Smooth muscle cell of the brain vasculature (primary cell): ENCODE results near the gene TXNRD3.
"Not testable (repeated sequence)": the region's sequence is repeated elsewhere in the genome, so short reads cannot be mapped to it uniquely, and the experiment has no call there.

ENCODE experiments used
- DNase-seq: peaks from one replicate; pipeline ENCODE4 v3.0.0-alpha.2; 2012; ENCODE audit warnings: low read depth, low spot score

The TXNRD3 gene

DNA sequence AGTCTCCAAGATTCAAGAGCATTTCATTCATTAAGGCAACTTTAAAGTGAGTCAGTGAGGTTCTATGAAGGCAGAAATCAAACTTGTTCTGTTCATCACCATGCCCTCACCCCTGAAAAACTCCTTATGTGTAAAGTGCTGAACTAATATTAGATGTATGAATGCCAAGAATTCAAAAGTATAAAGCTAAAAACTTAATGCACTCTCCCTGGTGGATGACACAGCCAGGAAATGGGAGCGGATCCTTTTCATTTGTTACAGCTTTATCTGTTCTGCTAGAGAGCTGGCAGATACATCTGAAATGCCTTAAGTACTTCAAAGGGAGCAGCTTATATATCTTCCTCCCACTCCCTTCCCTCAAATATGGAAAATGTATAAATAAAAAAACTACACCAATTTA, 8.2 kb downstream of the TXNRD3 start:
- no peak for DNase-seq

DNA sequence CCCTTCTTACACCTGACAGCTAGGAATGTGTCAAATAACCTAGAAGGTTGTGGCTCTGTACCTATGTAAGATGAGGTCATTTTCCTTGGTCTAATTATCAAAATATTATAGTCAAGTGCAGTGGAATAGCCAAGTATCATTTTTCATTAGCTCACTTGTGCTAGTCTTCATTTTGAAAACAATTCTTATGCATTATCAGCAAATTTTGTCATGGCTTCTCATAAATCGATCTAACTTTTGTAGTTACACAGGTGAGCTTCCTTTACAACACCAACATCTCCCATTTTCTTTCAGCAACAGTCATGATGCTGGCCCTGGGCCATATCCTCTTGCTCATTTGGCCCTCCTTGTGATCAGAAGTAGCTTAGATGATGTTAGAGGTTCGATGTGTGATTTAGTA, 10.3 kb downstream of the TXNRD3 start:
- DNase-seq: no peak

DNA sequence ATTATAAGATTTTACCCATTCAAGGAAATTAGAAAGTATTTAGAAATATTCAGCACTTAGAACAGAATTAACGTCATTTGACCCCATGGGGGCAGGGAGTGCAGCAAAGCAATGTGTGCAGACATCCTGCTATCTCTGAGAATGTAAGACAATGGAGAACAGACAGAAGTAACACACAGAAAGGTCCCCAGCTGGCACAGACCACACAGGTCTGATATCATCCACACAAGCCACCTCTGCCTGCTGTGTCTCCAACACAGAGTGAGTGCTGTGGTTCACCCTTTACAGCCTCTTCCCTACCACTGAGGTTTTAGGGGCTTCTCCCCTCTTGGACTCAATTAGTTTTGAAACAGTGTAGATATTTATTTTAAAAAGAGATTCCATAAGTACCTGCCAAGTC, 16.1 kb downstream of the TXNRD3 start:
- DNase-seq: no peak

DNA sequence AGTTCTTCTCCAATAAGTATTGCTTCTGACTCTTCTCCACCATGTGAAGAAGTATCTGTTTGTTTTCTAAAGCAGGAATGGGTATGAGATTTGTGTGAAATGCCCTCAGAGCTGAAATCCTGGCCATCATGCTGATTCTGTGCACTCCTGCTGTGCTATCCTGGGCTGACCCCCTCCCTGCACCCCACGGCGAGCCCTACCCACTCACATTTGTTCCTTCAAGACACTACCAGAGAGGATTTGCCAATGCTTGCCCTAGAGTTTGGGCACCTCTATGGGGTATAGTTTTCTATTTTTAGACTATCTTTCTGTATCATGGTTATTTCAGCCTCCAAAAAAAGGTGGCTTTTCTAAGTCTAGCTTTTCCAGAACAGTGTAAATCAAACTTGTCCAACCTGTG, 18.5 kb downstream of the TXNRD3 start:
- no peak for DNase-seq

DNA sequence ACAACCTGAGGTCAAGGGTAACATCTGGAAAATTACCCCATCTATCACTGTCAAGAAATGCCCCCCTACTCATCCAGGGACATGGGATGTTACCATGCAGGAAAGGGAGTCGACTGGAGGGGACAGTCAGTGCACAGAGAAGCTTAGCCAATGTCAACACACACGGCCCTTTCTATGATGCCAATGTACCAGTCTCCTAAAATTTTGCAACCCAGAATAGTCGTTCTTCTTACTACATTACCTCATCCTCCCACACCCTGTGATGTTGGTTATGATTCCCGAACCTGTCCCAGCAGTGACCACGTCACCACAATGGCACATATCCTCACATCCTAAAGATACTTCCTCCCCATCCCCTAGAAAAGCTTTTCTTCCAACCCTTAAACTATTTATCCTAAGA, 20.1 kb downstream of the TXNRD3 start:
- DNase-seq: no peak

DNA sequence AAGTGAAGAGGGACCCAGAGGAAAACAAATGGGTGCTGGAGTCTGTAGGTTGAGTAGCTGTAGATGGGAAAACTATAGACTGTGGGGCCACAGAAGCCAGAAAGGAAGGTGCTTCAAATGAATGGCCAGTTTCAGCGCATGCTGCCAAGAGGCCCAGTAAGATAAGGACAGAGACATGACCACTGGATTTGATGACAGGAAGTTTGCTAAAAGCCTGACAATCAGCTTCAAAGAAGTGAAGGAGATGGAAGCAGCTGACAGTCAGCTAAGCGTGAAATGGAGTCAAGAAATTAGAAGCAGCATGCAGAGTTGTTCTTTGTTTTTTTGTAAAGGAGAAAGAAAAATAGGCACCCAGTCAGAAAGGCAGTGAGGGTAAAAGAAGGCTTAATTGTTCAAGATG, 24.9 kb downstream of the TXNRD3 start:
- DNase-seq: no peak

DNA sequence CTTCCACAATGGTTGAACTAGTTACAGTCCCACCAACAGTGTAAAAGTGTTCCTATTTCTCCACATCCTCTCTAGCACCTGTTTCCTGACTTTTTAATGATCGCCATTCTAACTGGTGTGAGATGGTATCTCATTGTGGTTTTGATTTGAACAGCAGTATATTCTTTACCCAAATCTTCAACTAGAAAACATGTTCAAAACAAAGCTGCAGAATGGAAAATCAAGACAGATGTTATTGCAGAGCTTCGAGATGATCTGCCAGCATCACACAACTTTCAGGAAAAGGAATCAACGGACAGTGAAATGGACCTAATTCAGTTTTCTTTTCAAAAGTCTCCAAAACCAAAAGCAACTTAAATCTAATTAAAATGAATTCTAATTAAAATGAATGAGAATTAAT, 29.2 kb downstream of the TXNRD3 start:
- not testable (repeated sequence) for DNase-seq

DNA sequence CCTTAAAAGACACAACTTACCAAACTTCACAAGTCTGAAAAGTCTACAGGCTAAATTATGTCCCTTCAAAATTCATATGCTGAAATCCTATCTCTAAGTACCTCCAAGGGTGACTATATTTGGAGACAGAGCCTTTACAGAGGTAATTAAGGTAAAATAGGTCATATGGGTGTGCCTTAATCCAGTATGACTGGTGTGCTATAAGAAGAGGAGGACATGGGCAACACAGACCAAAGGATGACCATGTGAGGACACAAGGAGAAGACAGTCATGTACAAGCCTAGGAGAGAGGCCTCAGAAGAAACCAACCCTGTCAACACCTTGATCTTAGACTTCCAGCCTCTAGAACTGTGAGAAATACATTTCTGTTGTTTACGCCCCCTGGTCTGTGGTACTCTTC, 32.2 kb downstream of the TXNRD3 start:
- no peak for DNase-seq

DNA sequence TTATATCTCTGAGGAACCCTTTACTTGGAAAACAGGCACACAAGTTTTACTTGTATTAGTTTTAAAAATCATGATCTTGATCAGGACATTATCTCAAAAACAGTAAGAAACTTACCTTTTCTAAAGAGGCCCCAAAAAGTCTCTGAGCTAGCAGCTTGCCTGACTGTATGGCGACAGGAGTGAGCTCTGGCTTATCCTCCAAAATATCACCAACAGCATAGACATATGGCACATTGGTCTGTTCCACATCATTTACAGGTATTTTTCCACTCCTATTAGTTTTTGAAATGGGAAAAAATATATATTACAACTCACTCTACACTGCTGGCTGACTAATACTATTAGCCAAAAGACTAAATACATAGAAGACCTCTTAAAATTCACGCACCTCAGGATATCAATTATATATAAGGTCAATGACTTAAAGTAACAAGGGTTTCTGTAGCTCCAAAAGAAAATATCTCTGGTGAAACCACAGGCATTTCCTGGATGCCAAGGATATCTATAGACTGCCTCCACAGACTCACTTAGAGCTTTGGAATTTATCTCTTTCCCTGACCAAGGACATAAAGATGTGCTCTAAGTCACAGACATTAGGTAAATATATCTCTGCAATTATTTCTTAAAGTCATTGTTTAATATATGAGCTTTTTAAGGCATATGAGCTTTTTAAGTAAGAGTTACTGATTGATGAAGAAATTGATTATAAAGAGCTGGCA, 33.1 kb downstream of the TXNRD3 start:
- no peak for DNase-seq

DNA sequence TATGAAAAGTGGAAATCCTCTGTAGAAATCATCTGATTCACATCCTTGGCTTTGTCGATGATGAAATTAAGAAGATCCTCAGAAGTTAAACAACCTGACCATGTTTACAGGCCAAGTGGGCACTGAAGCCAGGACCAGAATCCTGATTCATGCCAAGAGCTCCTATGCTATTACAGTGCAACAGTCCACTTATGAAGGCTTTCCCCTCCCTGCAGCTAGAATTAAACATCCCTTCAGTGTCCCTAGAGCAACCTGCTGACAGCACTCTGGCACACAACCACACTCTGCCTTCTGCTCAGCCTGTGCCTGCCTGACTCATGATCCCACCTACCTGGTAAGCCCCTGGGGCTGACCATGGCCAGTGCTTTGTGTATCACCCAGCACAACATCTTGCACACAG, 33.8 kb downstream of the TXNRD3 start:
- no peak for DNase-seq

DNA sequence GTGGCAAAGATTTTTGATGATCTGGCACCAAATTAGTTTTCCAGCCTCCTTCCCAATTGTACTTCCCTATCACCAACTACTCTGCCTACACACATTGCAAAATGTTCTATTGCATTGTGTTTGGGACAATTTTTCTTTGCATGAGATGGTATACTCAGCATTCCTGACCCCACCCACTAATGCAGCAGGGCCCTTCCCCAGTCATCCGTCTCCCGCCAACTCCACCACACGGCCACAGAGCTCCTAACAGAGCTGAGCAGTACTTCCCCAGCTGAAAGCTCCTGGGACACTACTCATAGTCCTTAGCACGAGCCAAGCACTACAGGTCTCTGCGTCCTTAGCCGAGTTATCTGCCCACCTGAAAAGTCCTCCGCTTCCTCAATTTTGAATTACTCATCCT, 34.2 kb downstream of the TXNRD3 start:
- DNase-seq: no peak

DNA sequence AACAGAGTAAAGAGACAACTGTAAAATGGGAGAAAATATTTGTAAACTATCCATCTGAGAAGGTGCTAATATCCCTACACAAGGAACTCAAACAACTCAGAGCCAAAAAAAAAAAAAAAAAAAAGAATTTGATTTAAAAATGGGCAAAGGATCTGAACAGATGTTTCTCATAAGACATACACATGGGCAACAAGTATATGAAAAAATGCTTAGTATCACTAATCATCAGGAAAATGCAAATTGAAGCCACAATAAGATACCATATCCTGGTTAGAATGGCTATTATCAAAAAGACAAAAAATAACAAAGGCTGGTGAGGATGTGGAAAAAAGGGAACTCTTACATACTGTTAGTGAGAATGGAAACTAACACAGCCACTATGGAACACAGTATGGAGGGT, 36.2 kb downstream of the TXNRD3 start:
- no peak for DNase-seq

DNA sequence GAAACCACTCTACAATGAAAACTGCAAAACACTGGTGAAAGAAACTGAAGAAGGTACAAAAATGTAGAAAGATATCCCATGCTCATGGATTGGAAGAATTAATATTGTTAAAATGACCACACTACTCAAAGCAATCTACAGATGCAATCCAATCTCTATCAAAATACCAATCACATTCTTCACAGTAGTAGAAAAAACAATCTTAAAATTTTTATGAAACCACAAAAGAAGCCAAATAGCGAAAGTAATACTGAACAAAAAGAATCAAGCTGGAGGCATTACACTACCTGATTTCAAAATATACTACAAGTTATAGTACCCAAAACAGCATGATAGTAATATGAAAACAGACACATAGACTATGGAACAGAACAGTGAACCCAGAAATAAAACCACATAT, 36.9 kb downstream of the TXNRD3 start:
- DNase-seq: no peak

DNA sequence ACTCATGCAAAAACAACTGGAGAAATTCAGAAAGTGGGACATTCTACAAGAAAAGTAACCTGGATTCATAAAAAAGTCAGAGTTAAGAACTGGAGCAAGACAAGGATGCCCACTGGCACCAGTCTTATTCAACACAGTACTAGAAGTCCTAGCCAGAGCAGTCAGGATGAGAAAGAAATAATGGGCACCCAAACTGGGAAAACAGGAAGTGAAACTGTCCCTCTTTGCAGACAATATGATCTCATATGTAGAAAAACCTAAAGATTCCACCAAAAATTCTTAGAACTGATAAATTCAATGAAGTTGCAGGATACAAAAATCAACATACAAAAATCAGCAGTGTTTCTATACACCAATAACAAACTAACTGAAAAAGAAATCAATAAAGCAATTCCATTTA, 37.4 kb downstream of the TXNRD3 start:
- no peak for DNase-seq

DNA sequence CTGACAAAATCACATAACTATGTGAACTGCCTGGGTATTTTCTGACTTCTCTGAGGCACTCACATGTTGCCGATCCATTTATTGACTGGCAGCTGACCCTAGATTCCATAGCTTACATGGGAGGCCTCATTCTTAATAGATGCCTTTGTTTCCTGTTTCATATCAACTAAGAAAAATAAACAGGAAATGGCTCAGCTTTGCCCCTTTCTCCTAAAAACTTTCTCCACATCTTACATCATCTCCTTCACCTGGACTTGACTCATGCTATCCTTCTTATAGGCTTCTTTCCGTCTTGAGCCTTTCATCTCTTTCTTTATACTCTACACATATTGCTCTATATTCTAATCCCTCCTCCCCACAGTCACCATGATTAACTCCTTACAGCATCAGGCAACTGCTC, 38.0 kb downstream of the TXNRD3 start:
- no peak for DNase-seq

DNA sequence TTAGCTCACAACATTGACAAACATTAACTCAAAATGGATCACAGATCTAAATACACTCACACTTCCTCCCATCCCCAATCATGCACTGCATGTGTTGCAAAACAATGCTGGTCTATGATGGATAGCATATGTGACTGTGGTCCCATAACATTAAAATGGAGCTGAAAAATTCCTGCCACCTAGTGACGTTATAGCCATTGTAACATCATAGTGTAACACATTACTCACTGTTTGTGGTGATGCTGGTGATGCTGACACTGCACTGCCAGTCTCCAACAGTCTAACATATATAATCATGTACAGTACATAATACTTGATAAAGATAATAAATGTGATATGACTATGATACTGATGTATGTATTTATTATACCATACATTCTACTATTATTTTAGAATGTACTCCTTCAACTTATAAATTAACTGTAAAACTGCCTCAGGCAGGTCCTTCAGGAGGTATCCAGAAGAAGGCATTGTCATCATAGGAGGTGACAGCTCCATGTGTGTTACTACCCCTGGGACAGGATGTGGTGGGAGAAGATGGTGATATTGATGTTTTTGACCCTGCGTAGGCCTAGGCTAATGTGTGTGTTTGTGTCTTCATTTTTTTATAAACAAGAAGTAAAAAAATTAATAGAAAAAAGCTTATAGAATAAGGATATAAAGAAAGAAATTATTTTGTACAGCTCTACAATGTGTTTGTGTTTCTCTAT, 41.3 kb downstream of the TXNRD3 start:
- no peak for DNase-seq

DNA sequence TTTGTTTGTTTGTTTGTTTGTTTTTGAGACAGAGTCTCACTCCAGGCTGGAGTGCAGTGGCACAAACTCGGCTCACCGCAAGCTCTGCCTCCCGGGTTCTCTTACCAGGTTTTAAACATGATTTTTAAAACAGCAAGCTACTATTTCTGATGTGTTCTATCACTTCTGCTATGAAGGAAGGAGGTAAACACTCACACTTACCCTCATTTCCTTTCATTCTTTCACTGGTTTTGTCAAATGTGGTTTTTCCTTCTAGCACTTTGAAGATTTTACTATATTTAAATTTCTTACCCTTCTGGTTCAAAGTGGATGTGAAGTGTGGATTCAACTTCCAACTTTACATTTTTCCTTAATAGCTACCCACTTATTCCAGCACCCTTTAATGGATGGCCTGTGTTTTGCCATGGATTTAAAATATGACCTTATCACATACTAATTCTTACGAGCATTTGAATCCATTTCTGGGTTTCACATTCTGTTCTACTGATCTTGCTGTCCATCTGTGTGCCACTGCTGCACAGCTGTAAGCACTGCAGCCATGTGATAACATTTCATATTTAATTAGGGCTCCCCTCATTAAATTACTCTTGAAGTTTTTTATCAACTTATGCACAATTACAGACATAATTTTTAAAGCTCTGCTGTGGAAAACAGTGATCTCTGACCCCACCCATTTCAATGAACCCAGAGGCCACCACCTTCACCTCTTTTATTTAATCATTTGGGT, 42.3 kb downstream of the TXNRD3 start:
- no peak for DNase-seq

DNA sequence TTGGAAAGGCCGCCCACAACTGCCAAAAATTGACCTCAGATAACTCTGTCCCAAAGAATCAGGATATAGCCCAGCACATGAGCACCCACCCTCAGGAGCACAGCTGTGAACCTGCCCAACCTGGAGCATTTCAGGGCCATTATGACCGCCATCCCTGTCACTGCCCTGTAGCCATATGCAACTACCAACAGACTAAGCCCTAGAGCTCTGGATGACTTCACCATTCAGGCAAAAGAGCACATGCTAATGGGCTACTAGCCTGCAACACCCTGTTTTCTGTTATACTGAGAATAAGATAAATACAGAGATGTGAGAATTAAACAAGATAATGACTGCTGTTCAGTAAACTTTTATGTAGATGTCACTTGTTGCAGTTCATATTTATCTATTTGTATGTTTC, 45.0 kb downstream of the TXNRD3 start:
- DNase-seq: no peak

DNA sequence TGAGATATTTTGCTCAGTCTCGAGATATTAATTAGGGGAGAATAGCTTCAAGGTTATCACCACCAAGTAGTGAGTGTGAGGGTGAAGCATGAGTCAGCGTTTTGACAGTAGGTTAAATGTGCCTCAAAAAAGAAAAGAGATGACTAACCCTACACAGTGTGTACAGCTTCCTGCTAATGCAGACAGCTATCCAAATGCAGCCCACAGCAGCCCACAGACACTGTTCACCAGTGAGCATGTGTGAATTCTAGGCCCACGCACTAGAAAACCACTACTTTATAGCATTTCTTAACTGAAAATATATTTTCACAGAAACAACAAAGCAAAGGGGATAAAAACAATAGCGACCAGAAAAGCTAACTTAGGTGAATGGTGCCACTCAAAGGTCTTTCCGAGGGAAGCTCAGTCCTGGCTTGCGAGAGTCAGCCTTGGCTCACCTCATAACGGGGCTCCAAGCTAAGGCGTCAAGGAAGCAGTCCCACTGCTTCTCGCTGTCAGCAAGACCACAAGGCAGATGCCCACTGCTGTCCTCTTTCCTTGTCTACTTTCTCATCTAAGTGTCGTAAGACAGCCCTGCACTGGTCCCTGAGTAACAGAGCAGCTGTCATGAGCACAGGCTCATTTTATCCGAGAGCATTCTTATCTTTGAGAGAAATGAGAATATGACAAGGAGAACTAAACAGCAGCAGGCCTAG, 47.6 kb downstream of the TXNRD3 start:
- DNase-seq: no peak

DNA sequence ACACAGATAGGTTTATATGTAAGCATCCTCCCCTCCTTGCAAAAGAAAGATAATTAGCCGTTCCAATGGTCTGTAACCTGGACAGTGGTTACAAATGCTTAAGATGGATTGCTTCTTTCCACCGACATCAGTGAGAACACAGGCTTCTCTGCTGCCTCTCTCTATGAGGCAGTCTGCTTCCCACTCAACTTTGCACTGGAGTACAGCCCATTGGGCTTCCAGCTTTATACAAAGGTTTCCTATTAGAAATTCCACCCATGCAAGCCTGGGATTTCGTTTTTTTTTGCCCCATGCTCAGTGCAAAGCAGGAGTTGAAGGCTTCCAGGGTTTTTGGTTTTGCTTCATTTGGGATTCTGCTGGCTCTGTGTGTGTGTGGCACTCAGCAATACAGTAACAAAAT, 48.9 kb downstream of the TXNRD3 start:
- no peak for DNase-seq

DNA sequence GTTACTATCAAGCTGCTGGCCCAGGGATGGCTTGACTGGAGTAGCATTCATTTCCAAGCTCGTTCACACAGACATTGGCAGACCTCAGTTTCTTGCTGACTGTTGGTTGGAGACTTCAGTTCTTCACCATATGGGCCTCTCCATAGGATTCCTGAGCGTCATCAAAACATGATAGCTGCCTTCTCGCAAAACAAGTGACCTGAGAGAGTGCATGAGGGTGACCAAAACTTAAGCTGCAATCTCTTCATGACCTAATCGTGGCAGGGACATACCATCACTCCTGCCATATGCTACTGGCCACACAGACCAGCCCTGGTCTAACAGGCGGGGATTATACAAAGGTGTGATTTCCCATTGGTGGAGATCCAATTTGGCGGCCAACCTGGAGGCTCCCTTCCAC, 50.2 kb downstream of the TXNRD3 start:
- no peak for DNase-seq

DNA sequence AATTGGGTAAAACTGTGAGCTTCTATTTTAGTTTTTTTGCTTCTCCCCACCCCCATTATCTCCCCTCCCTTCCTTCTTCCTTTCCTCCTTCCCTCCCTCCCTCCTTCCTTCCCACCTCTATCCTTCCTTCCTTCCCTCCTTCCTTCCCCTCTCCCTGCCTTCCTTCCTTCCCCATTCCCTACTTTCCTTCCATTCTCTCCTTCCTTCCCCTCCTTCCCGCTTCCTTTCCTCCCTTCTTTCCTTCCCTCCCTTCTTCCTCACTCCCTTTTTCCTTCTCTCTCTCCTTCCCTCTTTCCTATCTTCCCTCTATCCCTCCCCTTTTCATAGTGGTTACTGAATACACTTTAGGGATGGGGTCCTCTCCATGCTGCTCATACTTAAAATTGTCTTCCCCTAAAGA, 55.8 kb downstream of the TXNRD3 start:
- no peak for DNase-seq
